Neutrophil (primary cell): Measurements from ENCODE around the gene SSBP3.
A peak's percentile ranks its signal among the peaks of the same experiment; 100 is the strongest.

Experiments
- H3K27ac ChIP-seq: fragments of 200-600 bp; sonication (generic); 2 replicates; pipeline ENCODE4 v1.5.1; 2016; ENCODE audit warnings: mild to moderate bottlenecking, moderate library complexity
- H3K27me3 ChIP-seq: fragments of 200-600 bp; sonication (generic); 2 replicates; pipeline ENCODE4 v1.6.0; 2016; ENCODE audit warnings: mild to moderate bottlenecking
- H3K36me3 ChIP-seq: fragments of 200-600 bp; sonication (generic); 2 replicates; pipeline ENCODE4 v1.5.1; 2017
- H3K4me1 ChIP-seq, 2 experiments: fragments of 200-600 bp in 1 of 2; sonication (generic) in 1 of 2; 1 replicate in 1 of 2; 2 replicates in 1 of 2; pipeline versions ENCODE4 v1.5.1 to v1.6.1; 2013 to 2016; ENCODE audit warnings: low read depth in 1 of 2, low read length in 1 of 2, mild to moderate bottlenecking in 1 of 2, moderate library complexity in 1 of 2; ENCODE audit not compliant: control insufficient read depth in 1 of 2, insufficient read depth in 1 of 2
- H3K4me3 ChIP-seq, 2 experiments: fragments of 200-600 bp in 1 of 2; sonication (generic) in 1 of 2; 1 replicate in 1 of 2; 2 replicates in 1 of 2; pipeline ENCODE4 v1.5.1; 2013 to 2016; ENCODE audit warnings: low read depth in 1 of 2, low read length in 1 of 2, mild to moderate bottlenecking in 1 of 2, moderate library complexity in 1 of 2
- H3K9me3 ChIP-seq: fragments of 200-600 bp; sonication (generic); 2 replicates; pipeline ENCODE4 v1.5.1; 2016
- TF ChIP-seq, protein P1 (sequence below): fragments of 200-600 bp; sonication (generic); IDR thresholded peaks from 2 replicates; pipeline ENCODE4 v1.5.1; 2016; ENCODE audit warnings: antibody characterized with exemption

The SSBP3 gene

DNA sequence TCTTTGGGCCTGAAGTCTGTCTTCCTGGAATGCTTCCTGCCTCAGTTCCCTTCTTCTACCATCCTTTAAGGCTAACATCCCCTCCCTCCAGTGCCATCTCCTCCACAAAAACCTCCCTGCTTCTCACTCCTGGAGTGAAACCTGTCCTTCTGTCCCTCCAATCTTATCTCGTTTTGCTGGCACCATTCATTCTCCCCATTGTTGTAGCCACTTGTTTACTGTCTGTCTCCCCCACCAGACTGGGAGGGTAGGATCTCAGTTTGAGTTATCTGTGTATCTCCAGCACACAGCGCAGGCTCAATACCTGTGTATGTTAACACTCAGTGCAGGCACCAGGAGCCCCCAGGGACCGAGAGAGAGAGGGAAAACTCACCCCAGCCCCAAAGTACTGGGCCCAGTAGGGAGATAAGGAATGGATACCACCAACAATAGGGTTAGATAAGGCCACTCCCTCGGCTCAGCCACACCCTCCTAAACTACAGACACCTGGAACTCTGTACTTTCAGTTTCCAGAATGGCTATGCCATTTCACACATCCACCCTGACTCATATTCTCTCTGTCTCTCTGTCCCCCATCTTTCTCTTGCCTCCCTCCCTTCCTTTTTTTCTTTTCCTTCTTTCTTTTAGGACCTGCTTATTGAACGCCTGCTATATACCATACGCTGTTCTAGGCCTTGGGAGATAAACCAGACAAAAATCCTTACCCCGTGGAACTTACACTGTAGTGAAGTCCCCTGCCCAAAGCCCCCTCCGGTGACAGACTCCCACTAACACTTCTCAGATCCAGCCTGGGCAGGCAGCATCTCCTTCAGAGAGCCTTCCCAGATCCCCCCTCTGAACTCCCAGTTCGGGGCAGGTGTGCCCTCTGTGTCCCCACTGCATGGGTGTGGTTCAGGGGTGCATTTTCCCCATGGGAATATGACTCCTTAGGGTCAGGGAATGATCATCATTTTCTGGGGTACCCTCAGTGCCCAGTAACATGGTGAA is 3.3 kb upstream of the SSBP3 start:
- H3K4me1 ChIP-seq = peaks cover 19 to 21% of the 10 kb centered on the region in 2 experiments
- no peaks in the 10 kb centered on the region for H3K9me3 ChIP-seq
- no peak overlapping the region for H3K27ac ChIP-seq
- no peaks in the 10 kb centered on the region for H3K36me3 ChIP-seq
- TF ChIP-seq, protein P1, sequence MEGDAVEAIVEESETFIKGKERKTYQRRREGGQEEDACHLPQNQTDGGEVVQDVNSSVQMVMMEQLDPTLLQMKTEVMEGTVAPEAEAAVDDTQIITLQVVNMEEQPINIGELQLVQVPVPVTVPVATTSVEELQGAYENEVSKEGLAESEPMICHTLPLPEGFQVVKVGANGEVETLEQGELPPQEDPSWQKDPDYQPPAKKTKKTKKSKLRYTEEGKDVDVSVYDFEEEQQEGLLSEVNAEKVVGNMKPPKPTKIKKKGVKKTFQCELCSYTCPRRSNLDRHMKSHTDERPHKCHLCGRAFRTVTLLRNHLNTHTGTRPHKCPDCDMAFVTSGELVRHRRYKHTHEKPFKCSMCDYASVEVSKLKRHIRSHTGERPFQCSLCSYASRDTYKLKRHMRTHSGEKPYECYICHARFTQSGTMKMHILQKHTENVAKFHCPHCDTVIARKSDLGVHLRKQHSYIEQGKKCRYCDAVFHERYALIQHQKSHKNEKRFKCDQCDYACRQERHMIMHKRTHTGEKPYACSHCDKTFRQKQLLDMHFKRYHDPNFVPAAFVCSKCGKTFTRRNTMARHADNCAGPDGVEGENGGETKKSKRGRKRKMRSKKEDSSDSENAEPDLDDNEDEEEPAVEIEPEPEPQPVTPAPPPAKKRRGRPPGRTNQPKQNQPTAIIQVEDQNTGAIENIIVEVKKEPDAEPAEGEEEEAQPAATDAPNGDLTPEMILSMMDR = no peak
- H3K27me3 ChIP-seq = peaks cover 12% of the 10 kb centered on the region
- H3K4me3 ChIP-seq = no peak overlapping the region

GRCh38 chr1:54408147-54409066 is 2.2 kb upstream of the SSBP3 start:
- no peaks in the 10 kb centered on the region for H3K9me3 ChIP-seq
- H3K4me1 ChIP-seq = peaks cover 29% of the 10 kb centered on the region in 2 experiments
- H3K4me3 ChIP-seq = peak overlapping the region in 1 of 2 experiments; percentile 90
- peaks cover 22% of the 10 kb centered on the region for H3K27me3 ChIP-seq
- peak overlapping the region; percentile 13 for H3K27ac ChIP-seq
- TF ChIP-seq, protein P1 = no peak
- H3K36me3 ChIP-seq = no peaks in the 10 kb centered on the region

GRCh38 chr1:54407404-54408146 is 1.4 kb upstream of the SSBP3 start:
- Histone ChIP-seq H3K9me3 (no peaks in the 10 kb centered on the region), H3K4me3 (peak overlapping the region; percentile 69 to 90), H3K27me3 (peaks cover 24% of the 10 kb centered on the region), H3K4me1 (peaks cover 29 to 30% of the 10 kb centered on the region in 2 experiments), H3K36me3 (no peaks in the 10 kb centered on the region), H3K27ac (peak overlapping the region; percentile 61)
- TF ChIP-seq, protein P1 = no peak

DNA sequence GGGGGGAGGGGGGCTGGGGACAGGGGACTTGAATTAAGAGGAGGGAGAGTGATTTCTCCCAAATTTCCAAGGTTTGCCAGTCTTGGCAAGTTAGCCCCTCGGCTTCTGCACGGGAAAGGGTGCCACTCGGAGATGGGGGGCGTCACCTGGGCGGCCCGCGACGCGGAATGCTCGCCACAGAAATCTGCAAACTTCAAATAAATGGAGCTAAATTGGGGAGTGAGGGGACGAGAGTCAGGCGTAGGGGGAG is 885 bp upstream of the SSBP3 start:
- Histone ChIP-seq H3K4me3 (peak overlapping the region; percentile 69 to 90), H3K36me3 (no peaks in the 10 kb centered on the region), H3K9me3 (no peaks in the 10 kb centered on the region), H3K27me3 (peaks cover 24% of the 10 kb centered on the region), H3K4me1 (peaks cover 29 to 30% of the 10 kb centered on the region in 2 experiments), H3K27ac (peak overlapping the region; percentile 61)
- TF ChIP-seq, protein P1 = no peak

- H3K4me3 ChIP-seq = peak overlapping the region; percentile 29 to 74
- H3K36me3 ChIP-seq = no peaks in the 10 kb centered on the region
- H3K27me3 ChIP-seq = peaks cover 24% of the 10 kb centered on the region
- no peaks in the 10 kb centered on the region for H3K9me3 ChIP-seq
- H3K27ac ChIP-seq = no peak overlapping the region
- H3K4me1 ChIP-seq = peaks cover 29 to 31% of the 10 kb centered on the region in 2 experiments
- TF ChIP-seq, protein P1 = no peak
Measured at GRCh38 chr1:54405898-54406293, 298 bp downstream of the SSBP3 start.
